Amygdala (tissue), 56 donors: Measurements from ENCODE around the gene CHAF1A.

Experiments
- DNase-seq, 56 donors: peaks; one replicate each; lab custom pipeline; 2025; lab: John Stamatoyannopoulos, UW

Gene CHAF1A

DNA sequence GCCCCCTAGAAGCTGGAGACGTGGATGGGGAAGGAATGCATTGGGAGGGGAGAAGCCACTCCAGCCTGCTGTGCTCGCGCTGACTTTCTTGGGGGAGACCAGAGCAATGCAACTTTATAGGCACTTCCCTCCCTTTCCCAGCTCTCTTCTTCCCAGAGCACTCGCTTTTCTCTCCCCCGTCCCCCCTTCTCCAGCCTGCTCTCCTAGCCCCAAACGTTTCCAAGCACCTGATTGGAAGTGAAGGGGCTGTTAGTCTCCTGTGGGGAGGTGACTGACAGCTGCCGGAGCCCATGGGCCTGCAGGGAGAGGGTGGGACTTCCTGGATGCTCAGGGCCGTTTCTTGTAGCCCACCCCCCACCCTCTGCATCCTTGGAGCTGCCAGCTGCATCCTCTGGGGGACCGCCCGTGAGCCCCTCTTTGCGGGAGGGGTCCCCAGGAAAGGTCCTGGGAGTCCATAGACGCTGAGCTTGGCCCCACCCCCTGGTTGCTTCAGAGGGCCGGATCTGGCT, 72.1 kb downstream of the CHAF1A start:
- DNase-seq, result peak in 48 of 56 donors; percentile 2 to 78 (median 51)

DNA sequence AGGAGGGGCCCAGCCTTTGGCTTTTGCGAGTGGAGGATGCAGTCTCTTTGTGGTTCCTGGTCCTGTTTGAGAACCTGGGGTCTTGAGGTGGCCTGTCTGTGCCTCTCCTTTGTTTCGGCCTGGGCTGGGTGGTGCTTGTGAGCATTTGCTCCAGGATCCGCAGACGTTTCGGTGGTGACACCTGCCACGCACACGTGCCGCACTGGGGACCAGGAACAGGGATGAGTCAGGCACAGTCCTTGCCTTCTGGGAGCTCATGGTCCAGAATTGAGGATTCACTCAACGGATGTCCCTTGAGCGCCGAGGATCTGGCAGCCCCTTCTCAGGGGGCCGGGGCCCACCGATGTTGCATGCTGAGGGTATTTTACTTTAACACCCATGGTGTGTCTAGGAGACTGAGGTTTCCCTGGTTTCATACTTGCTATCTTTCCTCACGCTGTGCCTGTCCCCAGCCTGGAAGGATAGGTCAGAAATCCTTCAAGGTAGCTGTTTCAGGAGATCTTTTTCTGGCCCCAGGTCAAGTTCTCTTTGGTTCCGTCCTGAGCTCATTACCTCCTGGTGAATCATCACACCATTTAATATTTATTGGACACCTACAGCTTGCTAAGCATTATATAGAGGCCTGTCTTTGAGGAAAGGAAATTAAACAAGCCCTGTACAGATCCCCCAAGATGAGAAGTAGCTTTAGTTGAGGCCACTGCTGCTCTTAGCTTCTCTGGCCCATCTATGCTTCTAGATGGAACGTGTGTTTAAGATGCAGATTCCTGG, 74.8 kb downstream of the CHAF1A start:
- no peak for DNase-seq

DNA sequence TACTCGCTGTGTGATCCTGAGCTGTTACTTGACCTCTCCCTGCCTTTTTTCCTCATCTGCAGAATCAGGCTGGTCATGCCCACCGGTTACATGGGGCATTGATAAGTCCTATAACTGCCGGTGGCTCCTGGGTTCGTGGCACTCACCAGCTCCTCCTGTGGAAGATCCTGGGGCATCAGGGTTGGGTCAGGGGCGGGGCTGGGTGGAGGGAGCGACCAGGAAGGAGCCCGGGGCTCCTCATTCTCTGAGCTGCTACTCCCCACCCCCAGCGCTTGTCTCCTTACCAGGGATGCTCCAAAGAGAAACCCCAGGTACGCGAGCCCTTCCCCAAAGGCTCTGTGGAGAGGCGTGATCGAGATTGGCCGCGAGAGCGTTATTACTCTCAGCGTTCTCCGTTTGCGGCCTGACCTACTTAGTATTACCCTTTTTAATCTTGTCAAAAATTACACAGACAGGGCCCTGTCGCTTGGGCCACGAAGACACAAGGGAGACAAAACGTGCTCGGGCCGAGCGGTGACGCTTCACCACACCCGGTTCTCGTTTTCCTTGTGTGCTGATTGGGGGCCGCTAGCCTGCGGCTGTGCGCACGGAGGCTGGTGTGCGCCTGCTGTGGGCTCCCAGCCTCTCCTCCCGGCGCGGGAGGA, 80.4 kb downstream of the CHAF1A start:
- no peak for DNase-seq

DNA sequence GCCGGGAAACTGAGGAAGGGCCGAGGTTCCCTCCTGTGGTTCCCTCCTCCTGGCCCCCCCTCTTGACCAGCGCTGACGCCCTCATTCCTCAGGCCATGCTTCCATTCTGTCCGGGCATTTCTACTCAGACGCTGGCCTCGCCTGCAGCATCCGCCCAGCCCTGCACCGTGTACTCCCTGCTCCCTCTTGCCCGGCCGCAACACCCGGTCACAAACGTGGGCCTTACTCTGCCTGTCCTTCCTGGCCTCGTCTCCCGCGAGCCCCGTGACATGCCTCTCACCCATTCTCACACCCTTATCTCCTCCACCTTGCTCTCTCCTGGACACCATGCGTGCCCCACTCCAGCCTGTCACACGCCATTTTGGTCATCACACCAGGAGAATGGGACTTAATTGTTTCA, 80.9 kb downstream of the CHAF1A start:
- no peak for DNase-seq

DNA sequence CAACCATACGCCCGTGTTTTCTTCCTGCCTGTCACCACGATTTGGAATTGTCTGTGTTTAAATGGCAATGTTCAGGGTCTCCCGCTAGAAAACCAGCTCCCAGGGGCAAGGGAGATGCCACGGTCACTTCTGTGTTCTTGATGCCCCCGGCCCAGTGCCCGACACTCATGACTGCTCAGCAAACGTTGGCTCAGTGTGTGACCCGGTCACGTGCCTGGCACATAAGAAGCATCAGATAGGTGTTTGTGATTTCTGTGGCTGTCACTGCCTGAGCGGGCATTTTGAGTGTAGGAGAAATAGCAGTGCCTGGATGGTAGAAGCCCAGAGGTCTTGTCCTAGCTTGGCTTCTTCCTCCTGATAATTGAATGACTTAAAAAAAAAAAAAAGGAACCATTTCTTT, 85.1 kb downstream of the CHAF1A start:
- DNase-seq, result no peak

DNA sequence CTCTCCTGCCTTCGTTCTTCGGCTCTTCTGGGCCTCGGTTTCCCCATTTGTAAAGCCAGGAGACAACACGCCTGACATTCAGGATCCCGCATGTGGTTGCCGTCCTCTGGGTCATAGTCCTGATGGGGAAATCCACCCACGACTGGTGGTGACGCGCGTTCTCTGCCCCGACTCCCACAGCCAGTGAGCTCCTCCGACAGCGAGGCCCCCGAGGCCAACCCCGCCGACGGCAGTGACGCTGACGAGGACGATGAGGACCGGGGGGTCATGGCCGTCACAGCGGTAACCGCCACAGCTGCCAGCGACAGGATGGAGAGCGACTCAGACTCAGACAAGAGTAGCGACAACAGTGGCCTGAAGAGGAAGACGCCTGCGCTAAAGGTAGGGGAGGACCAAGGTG, 86.1 kb downstream of the CHAF1A start:
- DNase-seq, result no peak

DNA sequence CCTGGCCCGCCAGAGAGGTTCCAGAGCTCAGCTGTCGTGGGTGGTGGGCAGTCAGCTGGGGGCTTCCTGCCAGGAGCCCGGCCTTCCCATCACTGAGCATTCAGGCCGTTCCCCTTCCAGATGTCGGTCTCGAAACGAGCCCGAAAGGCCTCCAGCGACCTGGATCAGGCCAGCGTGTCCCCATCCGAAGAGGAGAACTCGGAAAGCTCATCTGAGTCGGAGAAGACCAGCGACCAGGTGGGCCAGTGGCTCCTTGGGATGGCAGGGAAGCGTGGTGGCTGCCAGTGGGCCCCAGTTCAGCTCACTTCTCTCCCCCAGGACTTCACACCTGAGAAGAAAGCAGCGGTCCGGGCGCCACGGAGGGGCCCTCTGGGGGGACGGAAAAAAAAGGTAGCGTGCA, 89.0 kb downstream of the CHAF1A start:
- DNase-seq, result no peak

DNA sequence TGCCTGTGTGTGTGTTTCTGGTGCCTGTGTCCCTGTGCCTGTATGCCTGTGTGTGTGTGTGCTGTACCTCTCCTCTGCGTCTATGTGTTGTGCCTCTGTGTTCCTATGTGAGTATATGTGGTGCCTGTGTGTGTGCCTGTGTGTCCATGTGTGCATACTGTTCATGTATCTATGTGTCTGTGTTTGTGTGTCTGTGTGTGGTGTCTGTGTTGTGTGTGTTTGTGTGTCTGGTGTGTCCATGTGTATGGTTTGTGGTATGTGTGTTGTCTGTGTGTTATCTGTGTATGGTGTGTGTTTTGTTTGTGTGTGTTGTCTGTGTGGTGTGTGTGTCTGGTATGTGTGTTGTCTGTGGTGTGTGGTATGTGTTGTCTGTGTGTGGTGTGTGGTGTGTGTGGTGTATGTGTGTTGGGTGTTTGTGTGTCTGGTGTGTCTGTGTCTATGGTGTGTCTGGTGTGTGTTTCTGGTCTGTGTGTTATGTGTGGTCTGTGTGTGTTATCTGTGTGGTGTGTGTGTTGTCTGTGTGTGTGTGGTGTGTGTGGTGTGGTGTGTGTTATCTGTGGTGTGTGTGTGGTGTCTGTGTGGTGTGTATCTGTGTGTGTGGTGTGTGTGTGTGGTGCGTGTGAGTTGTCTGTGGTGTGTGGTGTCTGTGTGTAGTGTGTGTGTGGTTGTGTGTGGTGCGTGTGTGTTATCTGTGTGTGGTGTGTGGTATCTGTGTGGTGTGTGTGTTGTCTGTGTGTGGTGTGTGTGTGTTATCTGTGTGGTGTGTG, 90.1 kb downstream of the CHAF1A start:
- DNase-seq, result no peak
